ENCODE data around the gene LMTK2.

Gene LMTK2

GRCh38 chr7:98178762-98179490, 72.3 kb downstream of the LMTK2 start:
- no peak for DNase-seq

GRCh38 chr7:98180751-98181150, 74.1 kb downstream of the LMTK2 start:
- DNase-seq, result no peak

- no peak for DNase-seq
Observed at GRCh38 chr7:98185101-98185500, 78.4 kb downstream of the LMTK2 start.

- DNase-seq, result no peak
Observed at GRCh38 chr7:98186452-98187137, 79.9 kb downstream of the LMTK2 start.

- DNase-seq, result no peak
Observed at GRCh38 chr7:98187138-98187502, 80.5 kb downstream of the LMTK2 start.

GRCh38 chr7:98189559-98189958, 82.9 kb downstream of the LMTK2 start:
- no peak for DNase-seq

GRCh38 chr7:98191668-98192431, 85.2 kb downstream of the LMTK2 start:
- DNase-seq, result no peak

- DNase-seq, result no peak
Observed at GRCh38 chr7:98192781-98193457, 86.3 kb downstream of the LMTK2 start.

- no peak for DNase-seq
Observed at GRCh38 chr7:98193474-98194180, 87.0 kb downstream of the LMTK2 start.

- no peak for DNase-seq
Observed at GRCh38 chr7:98194186-98194585, 87.5 kb downstream of the LMTK2 start.

GRCh38 chr7:98194672-98195457, 88.2 kb downstream of the LMTK2 start:
- no peak for DNase-seq

- DNase-seq, result no peak
Observed at GRCh38 chr7:98196706-98197605, 90.3 kb downstream of the LMTK2 start.

- no peak for DNase-seq
Observed at GRCh38 chr7:98199131-98199530, 92.5 kb downstream of the LMTK2 start.

GRCh38 chr7:98200364-98200763, 93.7 kb downstream of the LMTK2 start:
- no peak for DNase-seq

- no peak for DNase-seq
Observed at GRCh38 chr7:98202367-98203195, 95.9 kb downstream of the LMTK2 start.

GRCh38 chr7:98203261-98203963, 96.8 kb downstream of the LMTK2 start:
- no peak for DNase-seq

GRCh38 chr7:98203964-98204605, 97.4 kb downstream of the LMTK2 start:
- DNase-seq, result no peak

- DNase-seq, result no peak
Observed at GRCh38 chr7:98204670-98205069, 98.0 kb downstream of the LMTK2 start.

All from NCI-H2171 (cell line).